Stomach (tissue), 9 donors: Measurements from ENCODE around the gene ZNF532. TPM values are rescaled to one million over a fixed set of nuclear protein-coding genes. Genes with fewer than 3 reads are reported as not detected.

Experiments used
- DNase-seq, 2 donors: peaks; one replicate each; pipeline versions ENCODE4 v3.0.0 to v3.0.0-alpha.2; 2013 to 2019
- H3K27ac ChIP-seq, 5 donors: fragments of 200-600 bp in 4 of 5; sonication (generic) in 4 of 5; one replicate each; pipeline ENCODE4 v1.5.1; 2013 to 2019; ENCODE audit warnings: mild to moderate bottlenecking in 1 of 5, moderate library complexity in 1 of 5
- H3K27me3 ChIP-seq, 3 donors: fragments of 200-600 bp; sonication (generic); one replicate each; pipeline ENCODE4 v1.5.1; 2017 to 2019; ENCODE audit warnings: mixed run types in 1 of 3
- H3K36me3 ChIP-seq, 4 donors: fragments of 200-600 bp; sonication (generic); 1 replicate in 3 of 4; 2 replicates in 1 of 4; pipeline ENCODE4 v1.5.1; 2016 to 2019
- H3K4me1 ChIP-seq, 4 donors: fragments of 200-600 bp; sonication (generic); one replicate each; pipeline ENCODE4 v1.5.1; 2016 to 2019
- H3K4me3 ChIP-seq, 4 donors: fragments of 200-600 bp; sonication (generic) in 3 of 4; one replicate each; pipeline ENCODE4 v1.5.1; 2016 to 2019; ENCODE audit warnings: mild to moderate bottlenecking in 1 of 4
- H3K9me3 ChIP-seq, 4 donors: fragments of 200-600 bp; sonication (generic); one replicate each; pipeline ENCODE4 v1.5.1; 2016 to 2019
- EP300 ChIP-seq: sonication (generic); formaldehyde crosslinking; IDR thresholded peaks from one replicate; pipeline ENCODE4 v1.6.1; 2017; ENCODE audit warnings: antibody characterized with exemption
- POLR2A ChIP-seq, 4 donors: fragments of 450-650 bp; IDR thresholded peaks; one replicate each; pipeline ENCODE4 v1.6.1; 2016; ENCODE audit warnings: antibody characterized with exemption in 4 of 4, control low read depth in 2 of 4, mild to moderate bottlenecking in 1 of 4, moderate library complexity in 1 of 4
- POLR2AphosphoS5 ChIP-seq, 3 donors: sonication (generic); formaldehyde crosslinking; IDR thresholded peaks; one replicate each; pipeline ENCODE4 v1.6.1; 2016; ENCODE audit warnings: antibody characterized with exemption in 3 of 3
- WGBS, 5 donors: extraction: QIAGEN DNeasy Blood & Tissue Kit in 3 of 5; methylation state at CpG; one replicate each; pipeline versions ENCODE4 v1.1.5 to v1.1.7; 2013 to 2018; 5-methylcytosine and 5-hydroxymethylcytosine counted together
- intact Hi-C: fragments of 100-400 bp; cut with DNase I; formaldehyde crosslinking; loops from one replicate; pipeline ENCODE4 v1.15.1; 2023; ENCODE audit warnings: low total_unique reads
- polyA plus RNA-seq, 3 donors: library from polyadenylated mRNA; stranded (reverse); fragments of 200-250 nt; gene quantifications; one replicate each; pipeline ENCODE4 v1.2.3, GENCODE V29; 2013
- total RNA-seq, 5 donors: library from RNA; depleted of rRNA; stranded (reverse); fragments of >200 nt; gene quantifications; one replicate each; pipeline versions ENCODE4 v1.1.0 to v1.2.3, GENCODE V29; 2014 to 2016
- TF ChIP-seq, protein P1 (sequence below), 7 experiments: fragments of 450-650 bp in 4 of 7; fragments of 200-600 bp in 3 of 7; sonication (generic) in 3 of 7; IDR thresholded peaks; one replicate each; pipeline ENCODE4 v1.5.1; 2016 to 2019; ENCODE audit warnings: antibody characterized with exemption in 7 of 7, control low read depth in 2 of 7, mild to moderate bottlenecking in 1 of 7
- donor health status: healthy with polysubstance abuse.
- donor health status: Bipolar disorder and iron deficiency.
- donor health status: healthy.

Gene ZNF532
- total and polyA plus RNA-seq, 8 donors: 2.9 to 53.7 (median 18.4) TPM

GRCh38 chr18:58928386-58928785 is 63.7 kb downstream of the ZNF532 start:
- DNase-seq: no peak
- no peak for TF ChIP-seq EP300
- TF ChIP-seq POLR2AphosphoS5 (IDR thresholded peaks at IDR 0.05): no peak
- TF ChIP-seq, protein P1, sequence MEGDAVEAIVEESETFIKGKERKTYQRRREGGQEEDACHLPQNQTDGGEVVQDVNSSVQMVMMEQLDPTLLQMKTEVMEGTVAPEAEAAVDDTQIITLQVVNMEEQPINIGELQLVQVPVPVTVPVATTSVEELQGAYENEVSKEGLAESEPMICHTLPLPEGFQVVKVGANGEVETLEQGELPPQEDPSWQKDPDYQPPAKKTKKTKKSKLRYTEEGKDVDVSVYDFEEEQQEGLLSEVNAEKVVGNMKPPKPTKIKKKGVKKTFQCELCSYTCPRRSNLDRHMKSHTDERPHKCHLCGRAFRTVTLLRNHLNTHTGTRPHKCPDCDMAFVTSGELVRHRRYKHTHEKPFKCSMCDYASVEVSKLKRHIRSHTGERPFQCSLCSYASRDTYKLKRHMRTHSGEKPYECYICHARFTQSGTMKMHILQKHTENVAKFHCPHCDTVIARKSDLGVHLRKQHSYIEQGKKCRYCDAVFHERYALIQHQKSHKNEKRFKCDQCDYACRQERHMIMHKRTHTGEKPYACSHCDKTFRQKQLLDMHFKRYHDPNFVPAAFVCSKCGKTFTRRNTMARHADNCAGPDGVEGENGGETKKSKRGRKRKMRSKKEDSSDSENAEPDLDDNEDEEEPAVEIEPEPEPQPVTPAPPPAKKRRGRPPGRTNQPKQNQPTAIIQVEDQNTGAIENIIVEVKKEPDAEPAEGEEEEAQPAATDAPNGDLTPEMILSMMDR (IDR thresholded peaks at IDR 0.05): no peak
- TF ChIP-seq POLR2A (IDR thresholded peaks at IDR 0.05): no peak
- Histone ChIP-seq H3K27ac (no peak overlapping the region), H3K4me3 (no peak overlapping the region), H3K4me1 (peaks cover 0 to 19% (median 10%) of the 10 kb centered on the region in 4 donors), H3K9me3 (peaks cover 0 to 10% (median 2%) of the 10 kb centered on the region in 4 donors), H3K36me3 (peaks cover 2 to 16% (median 9%) of the 10 kb centered on the region in 4 donors), H3K27me3 (no peaks in the 10 kb centered on the region)
- intact Hi-C loops: no loop called here
- 80 to 85% (median 81%) methylated on average over 4 of the region's 4 CpGs for WGBS, 5 donors

DNA sequence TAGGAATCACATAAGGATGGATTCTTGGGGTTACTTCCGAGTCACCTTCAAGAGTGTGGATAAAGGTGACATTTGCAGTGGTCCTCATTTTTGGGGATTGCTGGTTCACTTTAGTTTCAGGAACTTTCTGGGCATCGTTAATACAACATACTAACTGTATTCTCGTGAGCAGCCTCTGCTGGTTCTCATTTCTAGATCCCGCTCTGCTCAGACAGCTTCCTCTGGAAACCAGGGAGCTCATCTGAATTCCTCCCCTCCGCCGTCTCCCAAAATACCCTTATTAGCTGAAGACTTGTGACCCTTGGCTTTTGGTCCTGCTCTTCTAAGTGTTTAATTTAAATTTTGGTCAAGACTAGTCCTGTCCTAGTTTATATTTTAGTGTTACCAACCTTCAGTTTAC is 64.5 kb downstream of the ZNF532 start:
- Histone ChIP-seq H3K4me1 (peaks cover 0 to 19% (median 10%) of the 10 kb centered on the region in 4 donors), H3K9me3 (peaks cover 0 to 6% (median 2%) of the 10 kb centered on the region in 4 donors), H3K27ac (no peak overlapping the region), H3K4me3 (no peak overlapping the region), H3K27me3 (no peaks in the 10 kb centered on the region), H3K36me3 (peaks cover 0 to 12% (median 4%) of the 10 kb centered on the region in 4 donors)
- intact Hi-C loops: no loop called here
- DNase-seq: no peak
- TF ChIP-seq POLR2A (IDR thresholded peaks at IDR 0.05) (no peak), EP300 (no peak), POLR2AphosphoS5 (IDR thresholded peaks at IDR 0.05) (no peak)
- TF ChIP-seq, protein P1 (IDR thresholded peaks at IDR 0.05): no peak
- WGBS, 5 donors: 90 to 93% (median 92%) methylated on average over 6 of the region's 6 CpGs

- no peaks in the 10 kb centered on the region for H3K9me3 ChIP-seq
- intact Hi-C loops: no loop called here
- H3K4me1 ChIP-seq: peaks cover 0 to 23% (median 16%) of the 10 kb centered on the region in 4 donors
- no peak for TF ChIP-seq POLR2AphosphoS5 (IDR thresholded peaks at IDR 0.05)
- TF ChIP-seq EP300: no peak
- TF ChIP-seq POLR2A (IDR thresholded peaks at IDR 0.05): no peak
- TF ChIP-seq, protein P1 (IDR thresholded peaks at IDR 0.05): no peak
- no peak overlapping the region for H3K27ac ChIP-seq
- no peak for DNase-seq
- no peaks in the 10 kb centered on the region for H3K27me3 ChIP-seq
- WGBS, 5 donors: 80 to 93% (median 88%) methylated on average over 9 of the region's 9 CpGs
- H3K4me3 ChIP-seq: no peak overlapping the region
- peaks cover 0 to 21% (median 6%) of the 10 kb centered on the region in 4 donors for H3K36me3 ChIP-seq
These were observed 69.7 kb downstream of the ZNF532 start for GRCh38 chr18:58934356-58934755.

- TF ChIP-seq POLR2A (IDR thresholded peaks at IDR 0.05) (no peak), POLR2AphosphoS5 (IDR thresholded peaks at IDR 0.05) (no peak), EP300 (no peak)
- TF ChIP-seq, protein P1 (IDR thresholded peaks at IDR 0.05): no peak
- DNase-seq: no peak
- WGBS, 5 donors: 73 to 100% (median 77%) methylated on average over 2 to 3 of the region's 3 CpGs
These were observed 70.4 kb downstream of the ZNF532 start for GRCh38 chr18:58934933-58935577.

More at GRCh38 chr18:58934933-58935577, 70.4 kb downstream of the ZNF532 start:
- no peak overlapping the region for H3K4me3 ChIP-seq
- no peak overlapping the region for H3K27ac ChIP-seq
- intact Hi-C loops: no loop called here
- no peaks in the 10 kb centered on the region for H3K27me3 ChIP-seq
- H3K4me1 ChIP-seq: peaks cover 0 to 23% (median 16%) of the 10 kb centered on the region in 4 donors
- H3K36me3 ChIP-seq: peaks cover under 1 to 28% (median 13%) of the 10 kb centered on the region in 4 donors
- H3K9me3 ChIP-seq: no peaks in the 10 kb centered on the region
